Smooth muscle cell (in vitro differentiated cells): ENCODE data around the gene REG1A. TPM values are rescaled to one million over a fixed set of nuclear protein-coding genes. Genes with fewer than 3 reads are reported as not detected.

ENCODE experiments used
- DNase-seq: peaks from one replicate; lab custom pipeline; 2025; ENCODE audit not compliant: unreplicated experiment; lab: John Stamatoyannopoulos, UW
- H2AFZ ChIP-seq: fragments of 200-600 bp; sonication (generic); 2 replicates; pipeline ENCODE4 v1.6.0; 2016; ENCODE audit warnings: antibody characterized with exemption, low read depth, mild to moderate bottlenecking
- H3F3A ChIP-seq: fragments of 200-600 bp; sonication (generic); 2 replicates; pipeline ENCODE4 v1.6.0; 2017; ENCODE audit warnings: antibody characterized with exemption, low read depth
- H3K27ac ChIP-seq: fragments of 200-600 bp; sonication (generic); 2 replicates; pipeline ENCODE4 v1.5.1; 2016; ENCODE audit warnings: low read depth, mild to moderate bottlenecking
- H3K27me3 ChIP-seq: fragments of 200-600 bp; sonication (generic); 2 replicates; pipeline ENCODE4 v1.6.1; 2016; ENCODE audit warnings: low read depth, mild to moderate bottlenecking
- H3K36me3 ChIP-seq: fragments of 200-600 bp; sonication (generic); 2 replicates; pipeline ENCODE4 v1.5.1; 2016; ENCODE audit warnings: low read depth
- H3K4me1 ChIP-seq: fragments of 200-600 bp; sonication (generic); 2 replicates; pipeline ENCODE4 v1.5.1; 2016; ENCODE audit warnings: low read depth
- H3K4me2 ChIP-seq: fragments of 200-600 bp; sonication (generic); 2 replicates; pipeline ENCODE4 v1.6.0; 2016; ENCODE audit warnings: mild to moderate bottlenecking
- H3K4me3 ChIP-seq: fragments of 200-600 bp; sonication (generic); 2 replicates; pipeline ENCODE4 v1.5.1; 2016; ENCODE audit warnings: mild to moderate bottlenecking
- H3K79me2 ChIP-seq: fragments of 200-600 bp; sonication (generic); 2 replicates; pipeline ENCODE4 v1.6.0; 2016; ENCODE audit warnings: low read depth, mild to moderate bottlenecking
- H3K9ac ChIP-seq: fragments of 200-600 bp; sonication (generic); 2 replicates; pipeline ENCODE4 v1.6.0; 2016; ENCODE audit warnings: low read depth
- H3K9me3 ChIP-seq: fragments of 200-600 bp; sonication (generic); replicated peaks from 2 replicates; pipeline ENCODE4 v1.5.1; 2016; ENCODE audit warnings: low read depth
- H4K20me1 ChIP-seq: fragments of 200-600 bp; sonication (generic); 2 replicates; pipeline ENCODE4 v1.6.0; 2016; ENCODE audit warnings: low read depth
- CTCF ChIP-seq: fragments of 200-600 bp; sonication (generic); IDR thresholded peaks from 2 replicates; pipeline ENCODE4 v1.5.1; 2017; ENCODE audit warnings: borderline replicate concordance, mild to moderate bottlenecking, antibody characterized with exemption; ENCODE audit not compliant: insufficient read depth, poor library complexity, severe bottlenecking
- WGBS: methylation state at CpG from one replicate; pipeline ENCODE4 v1.1.7; 2016; ENCODE audit warnings: low lambda C conversion rate; 5-methylcytosine and 5-hydroxymethylcytosine counted together
- polyA plus RNA-seq: library from polyadenylated mRNA; unstranded; fragments of >200 nt; fragmentation: Nextera tagmentation; extraction: Ambion mirVana; gene quantifications from 2 replicates; pipeline ENCODE4 v1.2.1, GENCODE V29; 2016
- total RNA-seq: library from RNA; depleted of rRNA; stranded (reverse); fragments of >200 nt; gene quantifications from 2 replicates; pipeline ENCODE4 v1.2.3, GENCODE V29; 2014

The REG1A gene
- total and polyA plus RNA-seq, 2 experiments from 2014 or later: not detected

- Histone ChIP-seq H3K27ac (no peak overlapping the region), H4K20me1 (no peaks in the 10 kb centered on the region), H3K27me3 (no peaks in the 10 kb centered on the region), H3K79me2 (no peaks in the 10 kb centered on the region), H3K9me3 (no peaks in the 10 kb centered on the region), H3F3A (no peaks in the 10 kb centered on the region), H3K4me1 (no peaks in the 10 kb centered on the region), H3K9ac (no peak overlapping the region), H2AFZ (no peak overlapping the region), H3K4me2 (no peak overlapping the region), H3K4me3 (no peak overlapping the region), H3K36me3 (no peaks in the 10 kb centered on the region)
- TF ChIP-seq CTCF: no peak
- WGBS: 94% methylated on average over 1 of the region's 1 CpG
- no peak for DNase-seq
These were observed 42.5 kb downstream of the REG1A start for GRCh38 chr2:79162801-79163200.

- Histone ChIP-seq H3K4me3 (no peak overlapping the region), H3K9me3 (no peaks in the 10 kb centered on the region), H3K9ac (no peak overlapping the region), H3K4me1 (no peaks in the 10 kb centered on the region), H4K20me1 (no peaks in the 10 kb centered on the region), H3K79me2 (no peaks in the 10 kb centered on the region), H2AFZ (no peak overlapping the region), H3K27ac (no peak overlapping the region), H3F3A (no peaks in the 10 kb centered on the region), H3K36me3 (no peaks in the 10 kb centered on the region), H3K4me2 (no peak overlapping the region), H3K27me3 (no peaks in the 10 kb centered on the region)
- 85% methylated on average over 2 of the region's 2 CpGs for WGBS
- TF ChIP-seq CTCF: no peak
- no peak for DNase-seq
These were observed 51.2 kb downstream of the REG1A start for GRCh38 chr2:79171348-79171958.

Other genes starting within 250 kb of the REG1A start
- not detected in 2 replicates for gene REG3G, start 94.8 kb upstream of the REG1A start, total RNA-seq
- not detected in 2 replicates for gene REG3G, start 94.8 kb upstream of the REG1A start, polyA plus RNA-seq
- not detected in 2 replicates for gene REG1B, start 32.5 kb upstream of the REG1A start, total RNA-seq
- not detected in 2 replicates for gene REG1B, start 32.5 kb upstream of the REG1A start, polyA plus RNA-seq
- gene REG3A, start 39.3 kb downstream of the REG1A start, total RNA-seq: not detected in 2 replicates
- not detected in 2 replicates for gene REG3A, start 39.3 kb downstream of the REG1A start, polyA plus RNA-seq